Measurements from ENCODE around the gene SRSF9.
"Not testable (repeated sequence)": the region's sequence is repeated elsewhere in the genome, so short reads cannot be mapped to it uniquely, and the experiment has no call there.

The SRSF9 gene

DNA sequence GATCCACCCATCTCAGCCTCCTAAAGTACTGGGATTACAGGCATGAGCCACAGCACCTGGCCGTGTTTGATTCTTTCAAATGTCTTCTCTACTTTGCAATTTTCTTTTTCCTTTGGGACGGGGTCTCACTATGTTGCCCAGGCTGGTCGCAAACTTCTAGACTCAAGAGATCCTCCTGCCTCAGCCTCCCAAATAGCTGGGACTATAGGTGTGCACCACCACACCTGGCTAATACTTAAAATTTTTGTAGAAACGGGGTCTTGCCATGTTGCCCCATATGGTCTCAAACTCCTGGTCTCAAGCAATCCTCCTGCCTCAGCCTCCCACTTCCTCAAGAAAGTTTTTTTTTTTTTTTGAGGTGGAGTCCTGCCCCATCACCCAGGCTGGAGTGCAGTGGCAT lies 21.6 kb downstream of the SRSF9 start:
- DNase-seq (ENCODE audit: low read depth): no peak

DNA sequence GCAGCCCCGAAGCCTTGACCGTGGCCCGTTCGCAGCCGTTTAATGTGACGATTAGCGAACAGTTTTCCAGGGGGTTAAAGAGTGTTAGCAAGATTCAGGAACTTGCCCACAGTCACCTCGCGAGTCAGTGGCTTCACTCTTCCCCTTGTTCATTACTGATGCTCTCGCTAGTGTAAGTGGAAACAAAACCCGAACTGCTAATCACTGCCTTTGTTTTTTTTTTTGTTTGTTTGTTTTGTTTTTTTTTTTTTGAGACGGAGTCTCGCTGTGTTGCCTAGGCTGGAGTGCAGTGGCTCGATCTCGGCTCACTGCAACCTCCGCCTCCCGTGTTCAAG lies 22.7 kb downstream of the SRSF9 start:
- not testable (repeated sequence) for DNase-seq (ENCODE audit: low read depth)

DNA sequence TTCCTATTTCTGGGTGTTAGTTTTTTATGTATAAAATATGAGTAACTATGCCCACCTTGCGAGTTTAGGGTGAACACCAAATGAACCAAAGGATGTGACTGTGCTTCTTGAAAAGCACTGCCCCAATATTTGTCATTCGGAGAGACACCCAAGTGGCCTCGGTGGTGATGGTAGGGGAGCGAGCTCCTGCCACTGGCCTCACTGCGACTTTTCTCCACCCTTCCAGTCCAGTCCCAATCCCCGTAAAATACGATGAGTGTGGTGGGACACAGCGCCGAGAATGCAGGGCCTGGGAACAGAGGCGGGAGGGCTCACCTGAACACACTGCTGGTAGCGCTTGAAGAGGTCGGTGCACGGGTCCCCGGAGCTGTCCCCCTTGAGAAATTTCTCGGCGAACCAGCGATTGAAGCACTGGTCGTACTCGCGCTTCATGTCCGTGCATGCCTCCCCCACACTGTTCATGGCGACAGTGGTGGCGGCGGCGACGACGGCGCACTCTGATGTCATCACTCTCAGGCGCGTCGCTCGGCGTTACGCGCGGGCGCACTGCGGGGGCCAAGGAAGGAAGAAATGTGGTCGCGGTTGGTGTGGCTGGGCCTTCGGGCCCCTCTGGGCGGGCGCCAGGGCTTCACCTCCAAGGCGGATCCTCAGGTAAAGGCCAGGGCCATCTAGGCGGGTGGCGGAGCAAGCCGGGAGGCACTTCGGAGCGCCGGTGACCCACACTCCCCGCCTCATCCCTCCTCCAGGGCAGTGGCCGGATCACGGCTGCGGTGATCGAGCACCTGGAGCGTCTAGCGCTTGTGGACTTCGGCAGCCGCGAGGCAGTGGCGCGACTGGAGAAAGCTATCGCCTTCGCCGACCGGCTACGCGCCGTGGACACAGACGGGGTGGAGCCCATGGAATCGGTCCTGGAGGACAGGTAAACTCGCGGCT lies 23.4 kb downstream of the SRSF9 start, which contains the start of the genes GATC and TRIAP1:
Gene GATC, plus strand, starts transcription at position 534 of the 933 bp plus-strand sequence. Its CDS starts 37 bp downstream, at position 571.
Gene TRIAP1, minus strand, starts transcription at position 474 of the 933 bp plus-strand sequence. Its CDS starts 12 bp downstream, at position 462.
- DNase-seq (ENCODE audit: low read depth): peak; percentile 83

DNA sequence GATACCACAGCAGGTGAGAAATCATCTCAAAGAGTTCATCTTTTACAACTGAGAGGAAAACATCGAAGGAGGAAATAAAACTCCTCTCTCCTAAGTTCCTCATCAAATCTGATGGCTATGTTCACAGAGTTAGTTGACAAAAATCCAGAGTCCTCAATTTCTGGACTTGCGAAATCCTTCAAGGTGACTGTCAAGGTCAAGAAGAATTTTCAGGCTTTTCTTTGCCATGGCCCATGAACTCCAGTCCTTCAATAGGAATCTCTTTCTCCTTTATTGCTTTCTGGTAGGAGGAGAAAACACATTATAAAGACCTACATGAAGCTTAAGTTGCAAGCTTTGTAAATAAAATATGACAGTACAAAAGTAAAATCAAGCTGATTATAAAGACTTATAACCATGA lies 24.9 kb downstream of the SRSF9 start:
- DNase-seq (ENCODE audit: low read depth): no peak

DNA sequence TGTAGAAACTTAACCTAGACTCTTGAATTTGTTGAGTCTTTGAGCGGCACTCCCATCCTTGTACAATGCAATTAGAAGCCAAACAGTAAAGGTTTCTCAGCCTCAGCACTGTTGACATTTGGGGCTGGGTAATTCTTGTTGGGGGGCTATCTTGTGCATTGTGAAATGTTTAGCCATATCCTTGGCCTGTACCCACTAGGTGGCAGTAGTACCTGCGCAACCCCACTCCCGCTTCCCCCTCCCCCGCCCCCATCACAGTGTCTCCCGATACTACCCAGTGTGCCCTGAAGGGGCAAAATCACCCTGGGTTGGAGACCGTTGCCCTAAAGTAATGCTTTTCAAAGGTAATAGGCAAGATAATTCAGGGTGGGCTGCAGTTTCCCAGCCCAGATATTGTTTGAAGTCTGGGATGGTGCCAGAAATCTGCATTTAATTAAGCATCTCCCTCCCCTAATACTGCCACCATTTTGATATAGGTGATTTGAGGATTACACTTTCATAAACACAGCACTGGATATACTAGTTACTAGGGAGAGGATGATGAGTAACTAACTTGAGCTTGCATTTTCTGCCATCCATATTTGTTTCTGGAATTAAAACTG lies 29.8 kb downstream of the SRSF9 start:
- no peak for DNase-seq (ENCODE audit: low read depth)

DNA sequence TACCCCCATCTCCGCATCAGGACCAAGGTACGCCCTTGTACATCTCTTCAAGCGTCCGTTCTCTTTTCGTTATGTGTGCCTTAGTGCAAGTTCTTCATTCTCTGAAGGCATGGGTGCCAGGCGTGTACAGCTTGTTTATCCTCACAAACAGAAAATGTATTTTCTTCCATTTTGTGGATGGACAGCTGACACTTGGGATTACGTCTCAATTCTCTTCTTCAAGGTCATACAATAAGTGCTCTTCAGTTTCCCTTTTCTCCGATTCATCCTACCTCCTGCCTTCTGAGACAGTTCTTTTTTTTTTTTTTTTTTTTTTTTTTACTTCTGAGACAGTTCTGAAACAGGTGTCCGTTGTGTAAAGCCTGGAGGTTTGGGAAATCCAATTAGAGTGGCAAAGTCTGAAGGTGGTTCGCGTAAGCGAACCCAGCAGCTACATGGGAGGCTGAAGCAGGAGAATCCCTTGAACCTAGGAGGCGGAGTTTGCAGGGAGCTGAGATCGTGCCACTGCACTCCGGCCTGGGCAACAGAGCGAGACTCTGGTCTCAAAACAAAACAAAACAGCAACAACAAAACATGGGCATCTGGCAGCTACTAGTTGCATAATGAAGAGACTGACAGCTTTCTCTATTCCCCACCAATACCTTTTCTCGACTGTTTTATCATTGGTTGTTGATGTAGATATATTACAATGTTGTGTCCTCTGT lies 30.9 kb downstream of the SRSF9 start:
- DNase-seq (ENCODE audit: low read depth): no peak

DNA sequence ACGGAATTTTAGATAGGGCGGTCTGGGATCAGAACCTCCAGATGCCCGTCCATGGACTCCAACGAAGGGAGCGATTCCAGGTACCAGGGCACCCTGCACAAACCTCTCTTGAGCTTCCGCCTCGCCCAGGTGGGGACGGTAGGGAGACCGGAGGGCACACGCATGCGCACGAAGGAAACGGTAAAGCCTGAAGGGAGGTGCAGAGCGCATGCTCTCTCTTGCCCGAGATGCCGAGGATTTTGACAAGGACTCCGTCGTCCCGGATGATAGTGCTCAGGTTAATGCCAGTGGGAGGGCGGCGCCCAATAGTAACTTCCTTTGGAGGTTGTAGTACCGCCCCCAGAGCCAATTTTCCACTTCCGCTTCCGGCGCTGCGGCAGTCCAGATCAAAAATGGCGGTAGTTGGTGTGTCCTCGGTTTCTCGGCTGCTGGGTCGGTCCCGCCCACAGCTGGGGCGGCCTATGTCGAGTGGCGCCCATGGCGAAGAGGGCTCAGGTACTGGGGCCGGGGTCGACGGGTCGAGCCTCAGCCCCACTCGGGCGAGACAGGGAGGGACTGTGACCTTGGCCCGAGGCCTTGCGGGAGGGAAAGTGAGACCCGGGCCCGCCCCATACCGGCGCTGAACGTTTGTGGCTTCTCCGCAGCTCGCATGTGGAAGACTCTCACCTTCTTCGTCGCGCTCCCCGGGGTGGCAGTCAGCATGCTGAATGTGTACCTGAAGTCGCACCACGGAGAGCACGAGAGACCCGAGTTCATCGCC lies 31.6 kb downstream of the SRSF9 start, which contains the start of gene COX6A1:
Gene COX6A1, plus strand, starts transcription at position 379 of the 760 bp plus-strand sequence. Its CDS starts 14 bp downstream, at position 393.
- DNase-seq (ENCODE audit: low read depth): peak; percentile 97

DNA sequence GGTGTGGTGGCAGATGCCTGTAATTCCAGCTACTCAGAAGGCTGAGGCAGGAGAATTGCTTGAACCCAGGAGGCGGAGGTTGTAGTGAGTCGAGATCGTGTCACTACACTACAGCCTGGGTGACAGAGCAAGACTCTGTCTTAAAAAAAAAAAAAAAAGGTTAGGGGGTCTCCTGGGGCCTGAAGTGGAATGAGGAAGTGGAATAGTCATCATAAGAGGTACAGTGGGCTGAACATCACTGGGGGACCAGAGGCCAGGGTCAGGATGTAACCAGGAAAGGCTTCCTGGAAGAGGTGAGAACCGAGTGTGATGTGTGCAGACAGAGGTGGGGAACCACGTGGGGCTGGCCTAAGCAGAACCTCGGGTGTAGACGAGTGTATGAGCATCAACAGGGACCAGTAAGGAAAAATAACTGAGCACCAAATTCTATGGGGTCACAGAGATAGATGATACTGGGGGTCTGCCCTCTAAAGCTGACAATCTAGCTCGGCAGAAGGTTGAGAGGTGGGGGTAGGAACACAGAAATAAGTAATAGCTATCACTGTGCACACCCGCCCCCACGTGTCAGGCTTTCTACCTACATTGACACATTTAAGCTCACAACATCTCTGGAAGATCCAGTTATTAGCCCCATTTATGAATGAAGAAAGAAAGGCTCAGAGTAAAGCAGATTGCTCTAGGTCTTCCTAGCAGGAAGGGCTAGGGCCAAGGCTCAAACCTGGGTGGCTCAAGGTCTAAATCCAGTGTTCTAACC lies 36.6 kb downstream of the SRSF9 start:
- no peak for DNase-seq (ENCODE audit: low read depth)

DNA sequence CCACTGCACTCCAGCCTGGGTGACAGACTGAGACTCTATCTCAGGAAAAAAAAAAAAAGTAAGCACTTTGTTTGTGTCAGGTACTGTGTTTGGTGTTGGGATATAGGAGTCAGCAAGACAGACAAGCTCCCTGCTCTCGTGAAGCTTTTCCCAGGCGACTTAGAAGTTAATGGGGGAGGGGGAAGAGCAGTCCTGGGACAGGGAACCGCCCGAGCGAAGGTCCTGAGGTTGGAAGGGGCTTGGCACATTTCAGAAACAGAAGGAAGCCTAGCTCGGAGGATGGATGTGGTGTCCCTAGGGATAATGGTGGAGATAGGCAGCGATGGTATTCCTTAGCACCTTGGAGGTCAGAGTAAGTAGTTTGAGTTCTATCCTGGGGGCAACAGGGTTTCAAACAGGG lies 40.2 kb downstream of the SRSF9 start:
- no peak for DNase-seq (ENCODE audit: low read depth)

DNA sequence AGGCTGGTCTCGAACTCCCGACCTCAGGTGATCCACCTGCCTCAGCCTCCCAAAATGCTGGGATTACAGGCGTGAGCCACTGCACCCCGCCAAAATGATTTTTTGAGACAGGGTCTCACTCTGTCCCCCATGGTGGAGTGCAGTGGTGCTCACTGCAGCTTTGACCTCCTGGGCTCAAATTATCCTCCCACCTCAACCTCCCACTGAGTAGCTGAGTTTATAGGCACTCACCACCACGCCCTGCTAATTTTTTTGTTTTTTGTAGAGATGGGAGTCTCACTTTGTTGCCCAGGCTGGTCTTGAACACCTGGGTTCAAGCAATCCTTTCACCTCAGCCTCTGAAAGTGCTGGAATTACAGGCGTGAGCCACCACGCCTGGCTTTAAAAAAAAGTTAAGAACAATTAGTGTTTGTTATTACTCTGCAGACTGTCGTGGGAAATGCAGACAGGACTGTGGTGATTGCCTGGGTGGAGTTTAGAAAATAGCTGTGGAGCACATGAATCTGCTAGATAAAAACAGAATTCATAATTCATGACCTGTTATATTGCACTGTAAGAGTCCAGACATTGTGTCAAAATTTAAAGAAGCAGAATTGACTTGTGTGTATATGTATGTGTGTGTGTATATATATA lies 40.8 kb downstream of the SRSF9 start:
- no peak for DNase-seq (ENCODE audit: low read depth)

DNA sequence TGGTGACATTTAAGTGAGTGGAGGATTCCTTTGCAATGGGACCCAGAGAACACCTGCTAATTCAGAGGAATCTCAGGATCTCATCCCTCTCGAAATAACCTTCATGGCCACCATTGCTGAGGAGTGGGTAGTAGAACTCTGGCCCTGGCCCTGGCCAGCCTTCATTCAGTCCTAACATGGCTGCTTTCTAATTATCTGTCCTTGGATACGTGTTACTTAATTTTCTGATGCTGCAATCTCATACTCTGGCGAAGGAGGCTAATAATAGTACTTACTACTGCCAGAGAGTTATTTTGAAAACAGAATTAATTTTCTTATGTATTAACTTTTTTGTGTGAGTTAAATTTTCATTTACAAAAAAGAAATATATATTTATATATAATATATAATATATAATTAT lies 43.8 kb downstream of the SRSF9 start:
- DNase-seq (ENCODE audit: low read depth): no peak

DNA sequence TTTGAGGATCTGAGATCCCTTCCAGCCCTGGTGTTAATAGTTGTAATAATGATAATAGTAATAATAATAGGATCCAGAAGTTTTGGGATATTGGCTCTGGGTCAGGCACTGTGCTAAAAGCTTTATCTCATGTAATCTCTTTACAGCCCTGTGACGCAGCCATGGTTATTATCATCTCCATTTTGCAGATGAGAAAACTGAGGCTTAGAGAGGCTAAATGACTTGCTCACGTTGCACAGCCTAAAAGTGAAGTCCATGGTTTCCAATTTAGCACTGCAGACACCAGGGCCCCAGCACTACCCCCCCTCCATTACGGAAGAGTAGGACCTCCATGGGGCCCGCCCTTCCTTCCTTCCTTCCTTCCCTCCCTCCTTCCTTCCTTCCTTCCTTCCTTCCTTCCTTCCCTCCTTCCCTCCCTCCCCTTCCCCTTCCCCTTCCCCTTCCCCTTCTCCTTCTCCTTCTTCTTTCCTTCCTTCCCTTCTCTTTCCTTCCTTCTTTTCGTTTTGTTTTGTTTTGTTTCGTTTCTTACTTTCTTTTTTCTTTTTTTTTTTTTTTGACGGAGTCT lies 46.6 kb downstream of the SRSF9 start:
- no peak for DNase-seq (ENCODE audit: low read depth)

DNA sequence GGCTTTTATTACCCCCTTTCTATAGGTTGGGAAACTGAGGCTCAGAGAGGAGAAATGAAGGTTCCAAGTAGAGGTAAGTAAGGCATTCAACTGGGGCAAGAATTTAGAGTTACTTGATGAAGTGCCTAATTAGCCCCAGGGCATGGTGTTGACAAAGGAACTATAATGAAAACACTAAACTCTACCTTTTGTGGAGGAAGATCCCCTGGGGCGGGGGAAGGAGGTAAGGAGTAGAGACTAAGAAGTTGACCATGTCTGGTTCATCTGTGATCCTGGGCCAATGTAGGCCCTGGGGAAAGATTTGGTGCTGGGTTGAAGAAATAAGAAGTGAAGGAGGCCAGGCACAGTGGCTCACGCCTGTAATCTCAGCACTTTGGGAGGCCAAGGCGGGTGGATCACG lies 47.8 kb downstream of the SRSF9 start:
- no peak for DNase-seq (ENCODE audit: low read depth)

DNA sequence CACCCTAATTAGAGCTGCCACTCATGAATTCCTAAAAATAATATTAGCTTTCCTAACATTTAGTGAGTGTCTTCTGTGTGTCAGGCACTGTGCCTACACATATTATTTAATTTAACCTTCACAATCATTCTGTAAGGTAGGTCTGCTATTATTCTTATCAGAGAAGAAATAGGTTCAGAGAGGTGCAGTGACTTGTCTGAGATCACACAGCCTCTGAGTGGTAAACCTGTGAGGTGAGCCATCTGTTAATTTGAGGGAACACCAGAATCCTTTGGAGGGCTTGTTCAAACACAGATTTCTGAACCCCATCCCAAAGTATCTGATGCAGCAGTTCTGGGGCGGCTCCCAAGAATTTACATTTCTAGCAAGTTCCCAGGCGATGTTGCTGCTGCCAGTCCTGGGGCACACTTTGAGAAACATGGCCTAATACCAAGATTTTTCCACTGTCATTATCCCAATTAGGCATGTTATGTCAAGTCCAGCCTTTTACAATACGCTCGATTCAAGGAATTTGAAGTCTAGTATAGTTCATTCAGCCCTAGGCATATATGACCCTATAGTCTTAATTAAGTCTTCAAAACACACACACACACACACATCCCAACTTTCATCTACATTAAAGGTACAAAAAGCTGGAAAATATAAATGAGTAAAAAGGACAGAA lies 51.5 kb downstream of the SRSF9 start:
- no peak for DNase-seq (ENCODE audit: low read depth)

DNA sequence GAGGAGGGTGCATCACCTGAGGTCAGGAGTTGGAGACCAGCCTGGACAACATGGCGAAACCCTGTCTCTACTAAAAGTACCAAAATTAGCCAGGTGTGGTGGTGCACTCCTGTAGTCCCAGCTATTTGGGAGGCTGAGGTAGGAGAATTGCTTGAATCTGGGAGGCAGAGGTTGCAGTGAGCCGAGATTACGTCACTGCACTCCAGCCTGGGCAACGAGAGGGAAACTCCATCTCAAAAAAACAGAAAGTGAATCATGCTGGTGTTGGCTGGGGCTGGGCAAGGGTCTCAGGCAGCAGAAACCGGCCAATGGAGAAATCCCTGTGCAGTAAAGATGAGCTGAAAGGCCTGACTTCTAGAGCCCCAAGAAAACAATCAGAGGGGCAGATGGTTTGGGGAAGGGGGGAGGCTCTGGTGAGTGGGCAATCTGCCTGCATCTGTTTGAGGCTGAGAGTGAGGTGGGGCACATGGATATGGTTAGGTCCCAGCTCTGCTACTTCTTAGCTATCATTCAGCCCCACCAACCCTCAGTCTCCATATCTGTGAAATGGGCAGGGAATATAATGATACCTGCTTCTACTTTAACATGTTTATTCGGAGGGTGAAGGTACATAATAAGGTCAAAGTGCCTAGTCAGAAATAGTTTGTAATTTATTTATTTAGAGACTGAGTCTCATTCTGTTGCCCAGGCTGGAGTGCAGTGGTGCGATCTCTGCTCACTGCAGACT lies 52.9 kb downstream of the SRSF9 start:
- no peak for DNase-seq (ENCODE audit: low read depth)

DNA sequence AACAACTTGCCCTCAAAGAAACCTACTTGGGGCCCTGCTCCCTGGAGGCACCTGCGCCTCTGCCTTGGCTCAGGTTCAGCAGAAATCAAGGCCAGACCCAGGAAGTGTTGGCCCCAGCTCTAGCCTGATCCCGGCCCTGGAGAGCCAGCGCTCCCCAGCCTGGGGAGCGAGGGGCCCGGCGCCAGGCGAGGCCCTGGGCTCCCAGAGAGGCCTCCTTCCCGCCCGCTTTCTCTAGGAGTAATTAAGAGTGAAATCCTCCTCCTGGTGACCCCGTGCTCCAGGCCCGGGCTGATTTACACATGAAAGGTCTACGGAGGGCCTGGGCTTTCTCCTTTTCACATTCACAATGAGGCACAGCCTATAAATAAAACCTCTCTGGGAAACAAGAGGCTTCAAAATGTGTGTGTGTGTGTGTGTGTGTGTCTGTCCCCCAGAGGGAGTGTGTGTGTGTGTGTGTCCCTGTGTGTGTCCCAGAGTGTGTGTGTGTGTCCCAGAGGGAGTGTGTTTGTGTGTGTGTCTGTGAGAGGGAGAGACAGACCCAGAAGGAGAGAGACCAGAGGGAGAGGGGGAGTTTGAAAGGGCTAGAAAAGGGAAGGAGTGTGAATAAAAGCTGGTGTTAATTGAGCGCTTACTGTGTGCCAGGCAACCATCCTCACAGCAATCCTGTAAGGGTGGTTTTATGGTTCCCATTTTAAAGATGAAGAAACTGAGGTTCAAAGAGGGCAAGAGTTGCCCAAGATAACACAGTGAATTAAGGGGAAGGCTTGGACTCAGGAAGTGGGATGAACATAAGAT lies 55.5 kb downstream of the SRSF9 start:
- no peak for DNase-seq (ENCODE audit: low read depth)

DNA sequence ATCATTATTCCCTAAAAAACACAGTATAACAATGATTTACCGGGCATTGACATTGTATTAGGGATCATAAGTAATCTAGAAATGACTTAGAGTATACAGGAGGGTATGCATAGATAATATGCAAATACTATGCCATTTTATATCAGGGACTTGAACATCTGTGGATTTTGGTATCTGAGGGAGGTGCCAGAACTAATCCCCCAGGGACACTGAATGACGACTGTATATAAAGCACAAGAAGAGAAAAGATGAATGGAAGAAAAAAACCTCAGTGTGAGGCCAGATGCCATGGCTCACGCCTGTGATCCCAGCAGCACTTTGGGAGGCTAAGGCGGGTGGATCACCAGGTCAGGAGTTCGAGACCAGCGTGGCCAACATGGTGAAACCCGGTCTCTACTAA lies 57.1 kb downstream of the SRSF9 start:
- DNase-seq (ENCODE audit: low read depth): no peak
